Measurements from ENCODE around the gene ZNF408. TPM values are rescaled to one million over a fixed set of nuclear protein-coding genes. Genes with fewer than 3 reads are reported as not detected.
"Not testable (repeated sequence)": the region's sequence is repeated elsewhere in the genome, so short reads cannot be mapped to it uniquely, and the experiment has no call there.

The ZNF408 gene
- total and polyA plus RNA-seq, 4 donors, result 3.0 to 13.3 (median 9.9) TPM

DNA sequence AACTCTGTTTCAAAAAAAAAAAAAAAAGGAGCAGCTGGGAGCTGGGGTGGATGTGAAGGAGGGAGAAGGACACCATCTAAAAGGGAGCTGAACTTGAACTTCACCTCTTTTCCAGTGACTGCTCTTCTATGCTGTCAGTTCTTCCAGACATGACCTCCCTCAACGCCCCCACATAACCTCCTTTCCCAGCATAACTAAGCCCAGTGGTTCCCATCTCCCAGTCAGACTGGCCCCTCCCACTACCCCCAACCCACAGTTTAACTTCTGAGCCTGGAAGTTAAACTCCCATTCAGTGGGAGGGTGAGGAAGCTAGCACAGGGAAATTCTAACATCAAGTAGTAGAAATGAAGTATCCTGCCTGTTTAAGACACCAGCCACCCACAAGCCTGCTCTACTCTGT lies 2.2 kb upstream of the ZNF408 start:
- DNase-seq, result no peak
- Histone ChIP-seq H3K36me3 (ENCODE audit: control insufficient read depth in 1 of 2, insufficient read depth in 2 of 2, low read length in 1 of 2) (peaks cover 4 to 8% of the 10 kb centered on the region in 2 donors), H3K27me3 (ENCODE audit: control insufficient read depth in 1 of 2, insufficient read depth in 2 of 2, low read length in 1 of 2) (no peaks in the 10 kb centered on the region), H3K4me3 (ENCODE audit: low read length in 2 of 2) (no peak overlapping the region), H3K4me1 (ENCODE audit: control insufficient read depth in 1 of 2, insufficient read depth in 2 of 2, low read length in 2 of 2) (peaks cover 0 to 3% of the 10 kb centered on the region in 2 donors), H3K27ac (ENCODE audit: low read depth in 1 of 2, low read length in 2 of 2) (peak overlapping the region in 1 of 2 donors; percentile 25), H3K9me3 (ENCODE audit: control insufficient read depth, low read length) (no peaks in the 10 kb centered on the region)
- 55 to 69% methylated on average over 1 of the region's 1 CpG for WGBS, 2 donors
- intact Hi-C loops (cut with DNase I), result no loop called here
- ATAC-seq (ENCODE audit: low FRiP score), result no peak

DNA sequence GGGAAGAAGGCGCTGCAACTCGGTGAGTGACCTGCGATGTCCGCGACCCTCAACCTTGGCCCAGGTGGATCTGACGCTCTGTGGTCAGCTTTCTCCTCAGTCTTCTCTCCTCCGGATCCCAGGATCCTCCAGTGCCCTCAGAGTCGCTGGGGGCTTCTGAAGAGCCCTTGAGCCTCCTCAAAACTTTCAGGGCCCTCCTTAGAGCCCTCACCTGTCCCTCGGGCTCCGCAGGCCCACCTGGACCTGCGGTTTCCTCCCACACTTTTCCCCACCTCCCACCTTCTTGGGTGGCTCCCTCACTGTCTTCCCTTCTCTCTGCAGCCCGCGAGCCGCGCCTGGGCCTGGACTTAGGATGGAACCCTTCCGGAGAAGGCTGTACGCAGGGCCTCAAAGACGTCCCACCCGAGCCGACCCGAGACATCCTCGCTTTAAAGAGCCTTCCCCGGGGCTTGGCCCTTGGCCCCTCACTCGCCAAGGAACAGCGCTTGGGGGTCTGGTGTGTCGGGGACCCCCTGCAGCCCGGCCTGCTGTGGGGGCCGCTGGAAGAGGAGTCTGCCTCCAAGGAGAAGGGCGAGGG lies 335 bp downstream of the ZNF408 start:
- peaks cover 0 to 3% of the 10 kb centered on the region in 2 donors for H3K4me1 ChIP-seq (ENCODE audit: control insufficient read depth in 1 of 2, insufficient read depth in 2 of 2, low read length in 2 of 2)
- no peak for ATAC-seq (ENCODE audit: low FRiP score)
- peak overlapping the region; percentile 76 to 87 for H3K4me3 ChIP-seq (ENCODE audit: low read length in 2 of 2)
- WGBS, 2 donors, result 0 to 1% methylated on average over 29 of the region's 29 CpGs
- H3K9me3 ChIP-seq (ENCODE audit: control insufficient read depth, low read length), result no peaks in the 10 kb centered on the region
- DNase-seq, result no peak
- H3K27ac ChIP-seq (ENCODE audit: low read depth in 1 of 2, low read length in 2 of 2), result peak overlapping the region in 1 of 2 donors; percentile 85
- no peaks in the 10 kb centered on the region for H3K27me3 ChIP-seq (ENCODE audit: control insufficient read depth in 1 of 2, insufficient read depth in 2 of 2, low read length in 1 of 2)
- intact Hi-C loops (cut with DNase I), result no loop called here
- H3K36me3 ChIP-seq (ENCODE audit: control insufficient read depth in 1 of 2, insufficient read depth in 2 of 2, low read length in 1 of 2), result peaks cover 7 to 20% of the 10 kb centered on the region in 2 donors

DNA sequence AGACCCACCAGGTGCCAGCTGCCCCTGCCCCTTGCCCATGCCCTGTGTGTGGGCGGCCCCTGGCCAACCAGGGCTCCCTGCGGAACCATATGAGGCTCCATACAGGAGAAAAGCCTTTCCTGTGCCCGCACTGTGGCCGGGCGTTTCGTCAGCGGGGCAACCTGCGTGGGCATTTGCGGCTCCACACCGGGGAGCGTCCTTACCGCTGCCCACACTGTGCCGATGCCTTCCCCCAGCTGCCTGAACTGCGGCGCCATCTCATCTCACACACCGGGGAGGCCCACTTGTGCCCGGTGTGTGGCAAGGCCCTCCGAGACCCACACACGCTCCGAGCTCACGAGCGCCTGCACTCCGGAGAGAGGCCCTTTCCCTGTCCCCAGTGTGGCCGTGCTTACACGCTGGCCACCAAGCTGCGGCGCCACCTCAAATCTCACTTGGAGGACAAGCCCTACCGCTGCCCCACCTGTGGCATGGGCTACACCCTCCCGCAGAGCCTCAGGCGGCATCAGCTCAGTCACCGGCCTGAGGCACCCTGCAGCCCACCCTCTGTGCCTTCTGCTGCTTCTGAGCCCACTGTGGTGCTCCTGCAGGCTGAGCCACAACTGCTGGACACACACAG lies 4.3 kb downstream of the ZNF408 start:
- ATAC-seq (ENCODE audit: low FRiP score), result no peak
- peaks cover 7 to 20% of the 10 kb centered on the region in 2 donors for H3K36me3 ChIP-seq (ENCODE audit: control insufficient read depth in 1 of 2, insufficient read depth in 2 of 2, low read length in 1 of 2)
- WGBS, 2 donors, result 92 to 96% methylated on average over 30 to 31 of the region's 31 CpGs

DNA sequence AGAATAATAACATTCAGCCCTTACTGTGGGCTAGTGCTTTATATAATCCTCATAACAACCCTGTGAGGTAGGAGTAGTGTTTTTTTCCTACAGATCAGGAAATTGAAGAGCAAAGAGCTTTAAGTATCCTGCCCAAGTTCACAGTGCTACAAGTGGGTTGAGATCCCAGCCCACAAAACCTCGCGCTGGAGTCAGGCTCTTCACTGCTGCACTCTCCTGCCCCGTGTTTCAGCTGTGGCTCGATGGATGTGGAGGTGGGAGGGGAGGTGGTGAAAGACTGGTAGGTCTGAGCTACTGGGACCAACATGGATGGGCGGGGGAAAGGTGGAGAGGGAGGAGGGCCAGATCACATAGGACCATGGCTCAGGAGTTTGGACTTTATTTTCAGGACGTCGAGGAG lies 6.1 kb downstream of the ZNF408 start:
- 86 to 88% methylated on average over 7 of the region's 7 CpGs for WGBS, 2 donors
- Histone ChIP-seq H3K36me3 (ENCODE audit: control insufficient read depth in 1 of 2, insufficient read depth in 2 of 2, low read length in 1 of 2) (peaks cover 7 to 20% of the 10 kb centered on the region in 2 donors), H3K4me1 (ENCODE audit: control insufficient read depth in 1 of 2, insufficient read depth in 2 of 2, low read length in 2 of 2) (no peaks in the 10 kb centered on the region), H3K9me3 (ENCODE audit: control insufficient read depth, low read length) (no peaks in the 10 kb centered on the region), H3K27ac (ENCODE audit: low read depth in 1 of 2, low read length in 2 of 2) (no peak overlapping the region), H3K27me3 (ENCODE audit: control insufficient read depth in 1 of 2, insufficient read depth in 2 of 2, low read length in 1 of 2) (no peaks in the 10 kb centered on the region), H3K4me3 (ENCODE audit: low read length in 2 of 2) (no peak overlapping the region)
- ATAC-seq (ENCODE audit: low FRiP score) (no peak), DNase-seq (no peak)
- intact Hi-C loops (cut with DNase I), result no loop called here

More for the DNA sequence above, 4.3 kb downstream of the ZNF408 start:
- intact Hi-C loops (cut with DNase I), result no loop called here
- Histone ChIP-seq H3K4me1 (ENCODE audit: control insufficient read depth in 1 of 2, insufficient read depth in 2 of 2, low read length in 2 of 2) (peaks cover 0 to 3% of the 10 kb centered on the region in 2 donors), H3K4me3 (ENCODE audit: low read length in 2 of 2) (no peak overlapping the region), H3K9me3 (ENCODE audit: control insufficient read depth, low read length) (no peaks in the 10 kb centered on the region), H3K27ac (ENCODE audit: low read depth in 1 of 2, low read length in 2 of 2) (no peak overlapping the region), H3K27me3 (ENCODE audit: control insufficient read depth in 1 of 2, insufficient read depth in 2 of 2, low read length in 1 of 2) (no peaks in the 10 kb centered on the region)
- DNase-seq, result no peak

DNA sequence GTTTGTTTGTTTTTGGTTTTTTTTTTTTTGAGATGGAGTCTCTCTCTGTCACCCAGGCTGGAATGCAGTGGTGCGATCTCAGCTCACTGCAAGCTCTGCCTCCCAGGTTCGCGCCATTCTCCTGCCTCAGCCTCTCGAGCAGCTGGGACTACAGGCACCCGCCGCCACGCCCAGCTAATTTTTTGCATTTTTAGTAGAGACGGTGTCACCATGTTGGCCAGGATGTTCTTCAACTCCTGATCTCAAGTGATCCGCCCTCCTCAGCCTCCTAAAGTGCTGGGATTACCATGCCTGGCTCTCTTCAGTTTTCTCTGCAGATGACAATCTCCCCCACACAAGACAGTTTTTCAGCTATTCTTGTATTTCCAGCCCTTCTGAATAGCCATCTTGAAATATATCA lies 8.5 kb downstream of the ZNF408 start:
- DNase-seq; intact Hi-C loops (cut with DNase I); H3K4me3 ChIP-seq (ENCODE audit: low read length in 2 of 2); ATAC-seq (ENCODE audit: low FRiP score); H3K9me3 ChIP-seq (ENCODE audit: control insufficient read depth, low read length); H3K4me1 ChIP-seq (ENCODE audit: control insufficient read depth in 1 of 2, insufficient read depth in 2 of 2, low read length in 2 of 2); H3K27me3 ChIP-seq (ENCODE audit: control insufficient read depth in 1 of 2, insufficient read depth in 2 of 2, low read length in 1 of 2); H3K27ac ChIP-seq (ENCODE audit: low read depth in 1 of 2, low read length in 2 of 2): not testable (repeated sequence)
- H3K36me3 ChIP-seq (ENCODE audit: control insufficient read depth in 1 of 2, insufficient read depth in 2 of 2, low read length in 1 of 2), result peaks cover 4 to 14% of the 10 kb centered on the region in 2 donors
- WGBS, 2 donors, result 94 to 95% methylated on average over 9 of the region's 9 CpGs

DNA sequence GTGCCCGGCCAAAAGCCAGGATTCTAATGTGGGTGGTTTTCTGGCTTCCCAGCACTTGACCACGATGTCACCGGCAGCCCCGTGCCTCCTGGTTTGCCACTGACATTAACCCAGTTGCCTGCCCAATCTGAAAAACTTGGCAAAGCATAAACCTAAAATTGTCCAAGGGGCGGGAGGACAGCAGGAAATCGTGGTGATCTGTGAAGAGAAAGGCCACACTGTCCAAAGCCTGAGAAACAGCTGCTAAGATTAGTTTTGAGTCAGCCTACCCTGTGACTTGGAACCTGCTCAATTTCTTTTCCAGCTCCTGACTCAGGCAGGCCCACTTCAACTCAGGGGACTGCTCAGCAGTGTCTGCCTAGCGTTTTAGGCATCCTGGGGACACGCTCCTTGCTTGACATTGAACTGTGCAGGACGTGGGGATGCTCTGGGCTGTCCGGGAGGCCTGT lies 10.0 kb downstream of the ZNF408 start:
- DNase-seq (peak; percentile 87 to 89), ATAC-seq (ENCODE audit: low FRiP score) (peak; percentile 93)
- H3K9me3 ChIP-seq (ENCODE audit: control insufficient read depth, low read length), result no peaks in the 10 kb centered on the region
- no peak overlapping the region for H3K4me3 ChIP-seq (ENCODE audit: low read length in 2 of 2)
- H3K27me3 ChIP-seq (ENCODE audit: control insufficient read depth in 1 of 2, insufficient read depth in 2 of 2, low read length in 1 of 2), result no peaks in the 10 kb centered on the region
- peak overlapping the region; percentile 85 to 94 for H3K27ac ChIP-seq (ENCODE audit: low read depth in 1 of 2, low read length in 2 of 2)
- intact Hi-C loops (cut with DNase I), result loop anchor here in 1 of 2 donors (5.0 kb wide), 1 partner anchor 589 kb away; the partner anchor contains the start of gene PHF21A
- peaks cover 0 to 2% of the 10 kb centered on the region in 2 donors for H3K36me3 ChIP-seq (ENCODE audit: control insufficient read depth in 1 of 2, insufficient read depth in 2 of 2, low read length in 1 of 2)
- WGBS, 2 donors, result 5 to 8% methylated on average over 10 of the region's 10 CpGs
- H3K4me1 ChIP-seq (ENCODE audit: control insufficient read depth in 1 of 2, insufficient read depth in 2 of 2, low read length in 2 of 2), result peaks cover 2 to 5% of the 10 kb centered on the region in 2 donors

DNA sequence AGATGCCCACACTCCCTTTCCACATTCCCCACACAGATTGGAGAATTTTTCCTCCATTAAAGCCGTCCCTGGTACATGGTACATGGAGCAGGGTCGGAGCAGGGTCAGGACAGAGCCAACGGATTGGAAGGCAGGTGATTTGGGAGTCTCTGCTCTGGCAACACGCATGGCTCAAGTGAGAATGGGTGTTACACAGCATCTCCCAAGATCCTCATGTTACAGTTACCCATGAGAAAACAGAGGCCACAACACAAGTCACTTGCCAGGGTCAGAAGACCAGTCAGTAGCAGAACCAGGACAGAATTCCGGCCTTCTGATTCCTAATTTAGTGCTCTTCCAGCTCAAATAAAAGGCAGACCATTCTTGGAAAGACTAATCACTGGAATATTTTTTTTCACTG lies 10.5 kb downstream of the ZNF408 start:
- Histone ChIP-seq H3K9me3 (ENCODE audit: control insufficient read depth, low read length) (no peaks in the 10 kb centered on the region), H3K4me3 (ENCODE audit: low read length in 2 of 2) (no peak overlapping the region), H3K27me3 (ENCODE audit: control insufficient read depth in 1 of 2, insufficient read depth in 2 of 2, low read length in 1 of 2) (no peaks in the 10 kb centered on the region), H3K4me1 (ENCODE audit: control insufficient read depth in 1 of 2, insufficient read depth in 2 of 2, low read length in 2 of 2) (peaks cover 2 to 5% of the 10 kb centered on the region in 2 donors), H3K27ac (ENCODE audit: low read depth in 1 of 2, low read length in 2 of 2) (peak overlapping the region; percentile 85 to 94), H3K36me3 (ENCODE audit: control insufficient read depth in 1 of 2, insufficient read depth in 2 of 2, low read length in 1 of 2) (no peaks in the 10 kb centered on the region)
- 30 to 31% methylated on average over 5 of the region's 5 CpGs for WGBS, 2 donors
- intact Hi-C loops (cut with DNase I), result loop anchor here in 1 of 2 donors (5.0 kb wide), 1 partner anchor 589 kb away; the partner anchor contains the start of gene PHF21A
- peak; percentile 67 for ATAC-seq (ENCODE audit: low FRiP score)
- no peak for DNase-seq

DNA sequence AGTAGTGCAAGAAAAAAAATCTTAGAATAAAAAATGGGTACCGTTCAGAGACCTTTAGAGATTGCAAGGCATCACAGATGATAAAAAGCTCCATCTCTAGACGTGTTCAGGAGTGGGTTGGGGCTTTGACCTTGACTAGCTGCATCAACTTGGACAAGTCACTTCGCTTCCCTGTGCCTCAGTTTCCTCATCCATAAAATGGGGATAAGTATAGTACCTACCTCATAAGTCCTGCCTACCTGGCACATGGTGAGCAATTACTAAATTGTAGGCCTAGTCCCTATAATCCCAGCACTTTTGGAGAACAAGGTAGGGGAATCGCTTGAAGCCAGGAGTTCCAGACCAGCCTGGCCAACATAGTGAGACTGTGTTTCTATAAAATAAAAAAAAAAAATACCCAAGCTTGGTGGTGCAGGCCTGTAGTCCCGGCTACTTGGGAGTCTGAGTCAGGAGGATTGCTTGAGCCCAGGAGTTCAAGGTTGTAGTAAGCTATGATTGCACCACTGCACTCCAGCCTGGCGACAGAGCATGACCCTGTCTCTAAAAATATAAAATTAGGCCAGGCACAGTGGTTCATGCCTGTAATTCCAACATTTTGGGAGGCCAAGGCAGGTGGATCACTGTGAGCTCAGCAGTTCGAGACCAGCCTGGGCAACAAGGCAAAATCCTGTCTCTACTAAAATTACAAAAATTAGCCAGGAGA lies 12.2 kb downstream of the ZNF408 start:
- Histone ChIP-seq H3K9me3 (ENCODE audit: control insufficient read depth, low read length) (no peaks in the 10 kb centered on the region), H3K4me3 (ENCODE audit: low read length in 2 of 2) (no peak overlapping the region), H3K27me3 (ENCODE audit: control insufficient read depth in 1 of 2, insufficient read depth in 2 of 2, low read length in 1 of 2) (no peaks in the 10 kb centered on the region), H3K27ac (ENCODE audit: low read depth in 1 of 2, low read length in 2 of 2) (peak overlapping the region in 1 of 2 donors; percentile 51), H3K4me1 (ENCODE audit: control insufficient read depth in 1 of 2, insufficient read depth in 2 of 2, low read length in 2 of 2) (peaks cover 2 to 5% of the 10 kb centered on the region in 2 donors), H3K36me3 (ENCODE audit: control insufficient read depth in 1 of 2, insufficient read depth in 2 of 2, low read length in 1 of 2) (no peaks in the 10 kb centered on the region)
- no peak for DNase-seq
- 90 to 93% methylated on average over 7 of the region's 7 CpGs for WGBS, 2 donors
- intact Hi-C loops (cut with DNase I), result loop anchor here in 1 of 2 donors (5.0 kb wide), 1 partner anchor 591 kb away; the partner anchor contains the start of gene PHF21A
- ATAC-seq (ENCODE audit: low FRiP score), result no peak

Measured in aorta (tissue), 5 donors.